ENCODE measurements around the gene MRPS34.
"Not testable (repeated sequence)": the region's sequence is repeated elsewhere in the genome, so short reads cannot be mapped to it uniquely, and the experiment has no call there.

MRPS34 gene

GRCh38 chr16:1734816-1735215 lies 38.1 kb downstream of the MRPS34 start:
- DNase-seq = no peak
- TF ChIP-seq POLR2A (IDR thresholded peaks at IDR 0.05; ENCODE audit: low read length) (no peak), GATA1 (IDR thresholded peaks at IDR 0.05; ENCODE audit: low read depth, low read length) (no peak)

- DNase-seq = no peak
- TF ChIP-seq GATA1 (IDR thresholded peaks at IDR 0.05; ENCODE audit: low read depth, low read length) (no peak), POLR2A (IDR thresholded peaks at IDR 0.05; ENCODE audit: low read length) (no peak)
These were observed 38.8 kb downstream of the MRPS34 start for GRCh38 chr16:1734123-1734522.

- DNase-seq = not testable (repeated sequence)
These were observed 40.4 kb downstream of the MRPS34 start for GRCh38 chr16:1732551-1732987.

- DNase-seq = no peak
- no peak for TF ChIP-seq POLR2A (IDR thresholded peaks at IDR 0.05; ENCODE audit: low read length)
- TF ChIP-seq GATA1 (IDR thresholded peaks at IDR 0.05; ENCODE audit: low read depth, low read length) = no peak
These were observed 40.9 kb downstream of the MRPS34 start for GRCh38 chr16:1732071-1732470.

- TF ChIP-seq POLR2A (IDR thresholded peaks at IDR 0.05; ENCODE audit: low read length) = no peak
- TF ChIP-seq GATA1 (IDR thresholded peaks at IDR 0.05; ENCODE audit: low read depth, low read length) = no peak
- no peak for DNase-seq
These were observed 41.3 kb downstream of the MRPS34 start for GRCh38 chr16:1731603-1732002.

GRCh38 chr16:1731073-1731472 lies 41.9 kb downstream of the MRPS34 start:
- DNase-seq = no peak
- TF ChIP-seq POLR2A (IDR thresholded peaks at IDR 0.05; ENCODE audit: low read length) (no peak), GATA1 (IDR thresholded peaks at IDR 0.05; ENCODE audit: low read depth, low read length) (no peak)

- TF ChIP-seq POLR2A (IDR thresholded peaks at IDR 0.05; ENCODE audit: low read length) = no peak
- TF ChIP-seq GATA1 (IDR thresholded peaks at IDR 0.05; ENCODE audit: low read depth, low read length) = no peak
- DNase-seq = no peak
These were observed 43.5 kb downstream of the MRPS34 start for GRCh38 chr16:1729445-1729844.

- no peak for DNase-seq
- no peak for TF ChIP-seq GATA1 (IDR thresholded peaks at IDR 0.05; ENCODE audit: low read depth, low read length)
- no peak for TF ChIP-seq POLR2A (IDR thresholded peaks at IDR 0.05; ENCODE audit: low read length)
These were observed 43.9 kb downstream of the MRPS34 start for GRCh38 chr16:1729026-1729425.

- TF ChIP-seq POLR2A (IDR thresholded peaks at IDR 0.05; ENCODE audit: low read length) = no peak
These were observed 45.0 kb downstream of the MRPS34 start for GRCh38 chr16:1727651-1728624.

GRCh38 chr16:1726661-1727502 lies 46.1 kb downstream of the MRPS34 start:
- DNase-seq = no peak
- TF ChIP-seq GATA1 (IDR thresholded peaks at IDR 0.05; ENCODE audit: low read depth, low read length) (no peak), POLR2A (IDR thresholded peaks at IDR 0.05; ENCODE audit: low read length) (no peak)

More at GRCh38 chr16:1727651-1728624, 45.0 kb downstream of the MRPS34 start:
- no peak for DNase-seq

GRCh38 chr16:1724491-1724890 lies 48.4 kb downstream of the MRPS34 start:
- DNase-seq = no peak
- TF ChIP-seq POLR2A (IDR thresholded peaks at IDR 0.05; ENCODE audit: low read length) = no peak
- no peak for TF ChIP-seq GATA1 (IDR thresholded peaks at IDR 0.05; ENCODE audit: low read depth, low read length)

GRCh38 chr16:1723450-1724147 lies 49.3 kb downstream of the MRPS34 start:
- TF ChIP-seq POLR2A (IDR thresholded peaks at IDR 0.05; ENCODE audit: low read length) = no peak
- no peak for TF ChIP-seq GATA1 (IDR thresholded peaks at IDR 0.05; ENCODE audit: low read depth, low read length)
- DNase-seq = peak; percentile 36 to 70

Data from erythroblast (primary cell).